Spleen (tissue), 11 donors: ENCODE measurements around the gene TMEM131. TPM values are rescaled to one million over a fixed set of nuclear protein-coding genes. Genes with fewer than 3 reads are reported as not detected.

ENCODE experiments used
- DNase-seq: peaks from one replicate; pipeline ENCODE4 v3.0.0-alpha.2; 2020
- H3K27ac ChIP-seq, 8 donors: fragments of 200-600 bp; sonication (generic) in 7 of 8; 1 replicate in 4 of 8; 2 replicates in 4 of 8; pipeline versions ENCODE4 v1.5.0 to v1.8.0; 2016 to 2021; ENCODE audit warnings: inconsistent platforms in 4 of 8, mild to moderate bottlenecking in 4 of 8, moderate library complexity in 1 of 8
- H3K27me3 ChIP-seq, 7 donors: fragments of 200-600 bp; sonication (generic) in 6 of 7; replicated peaks in 1 of 7; 1 replicate in 4 of 7; 2 replicates in 3 of 7; pipeline versions ENCODE4 v1.5.0 to v1.8.0; 2016 to 2021; ENCODE audit warnings: inconsistent platforms in 3 of 7, mild to moderate bottlenecking in 1 of 7
- H3K36me3 ChIP-seq, 6 donors: fragments of 200-600 bp; sonication (generic) in 5 of 6; 1 replicate in 4 of 6; 2 replicates in 2 of 6; pipeline versions ENCODE4 v1.5.0 to v1.8.0; 2016 to 2021; ENCODE audit warnings: inconsistent platforms in 2 of 6
- H3K4me1 ChIP-seq, 6 donors: fragments of 200-600 bp; sonication (generic) in 5 of 6; 1 replicate in 3 of 6; 2 replicates in 3 of 6; pipeline versions ENCODE4 v1.5.0 to v1.8.0; 2016 to 2021; ENCODE audit warnings: inconsistent platforms in 3 of 6
- H3K4me3 ChIP-seq, 8 donors: fragments of 200-600 bp; sonication (generic) in 7 of 8; 1 replicate in 4 of 8; 2 replicates in 4 of 8; pipeline versions ENCODE4 v1.5.0 to v1.8.0; 2016 to 2021; ENCODE audit warnings: inconsistent platforms in 4 of 8, mild to moderate bottlenecking in 4 of 8, moderate library complexity in 2 of 8
- H3K9me3 ChIP-seq, 8 donors: fragments of 200-600 bp; sonication (generic) in 7 of 8; 1 replicate in 4 of 8; 2 replicates in 4 of 8; pipeline versions ENCODE4 v1.5.0 to v1.8.0; 2016 to 2021; ENCODE audit warnings: inconsistent platforms in 4 of 8
- POLR2A ChIP-seq, 3 donors: fragments of 450-650 bp; IDR thresholded peaks; one replicate each; pipeline ENCODE4 v1.5.1; 2017; ENCODE audit warnings: antibody characterized with exemption in 3 of 3, mild to moderate bottlenecking in 1 of 3
- POLR2AphosphoS5 ChIP-seq, 3 donors: sonication (generic); formaldehyde crosslinking; IDR thresholded peaks; one replicate each; pipeline ENCODE4 v1.5.1; 2017; ENCODE audit warnings: antibody characterized with exemption in 3 of 3
- WGBS, 5 donors: extraction: QIAGEN DNeasy Blood & Tissue Kit in 3 of 5; methylation state at CpG; one replicate each; pipeline versions ENCODE4 v1.1.5 to v1.1.7; 2013 to 2018; 5-methylcytosine and 5-hydroxymethylcytosine counted together
- intact Hi-C: fragments of 100-400 bp; cut with DNase I; formaldehyde crosslinking; loops from one replicate; pipeline ENCODE4 v1.15.0; 2023; ENCODE audit warnings: low total_unique reads
- polyA plus RNA-seq, 3 donors: library from polyadenylated mRNA; stranded (reverse); fragments of 200-250 nt; gene quantifications; one replicate each; pipeline ENCODE4 v1.2.1, GENCODE V29; 2013
- total RNA-seq, 7 donors: library from RNA; depleted of rRNA in 3 of 7; stranded (reverse); fragments of >200 nt in 3 of 7; fragmentation: NEBNext Ultra II Directional in 4 of 7; extraction: Animal tissue kit (Norgen Biotek cat#: 25700) in 4 of 7; gene quantifications; one replicate each; pipeline versions ENCODE4 v1.1.0 to v1.2.1, GENCODE V29; 2016 to 2021
- TF ChIP-seq, protein P1 (sequence below), 11 experiments: fragments of 200-600 bp in 7 of 11; fragments of 450-650 bp in 4 of 11; sonication (generic) in 4 of 11; IDR thresholded peaks in 8 of 11; conservative IDR thresholded peaks in 3 of 11; 1 replicate in 7 of 11; 2 replicates in 4 of 11; pipeline versions ENCODE4 v1.4.0 to v1.8.0; 2016 to 2021; ENCODE audit warnings: antibody characterized with exemption in 11 of 11, inconsistent platforms in 4 of 11, mild to moderate bottlenecking in 1 of 11
- donor health status: healthy with polysubstance abuse.
- donor health status: DM: no; HTN: no; CAD: no; lungs with moderate emphysema.
- donor health status: DM: no; HTN: no; CAD: no.
- donor health status: Bipolar disorder and iron deficiency.
- donor health status: healthy.
- donor health status: DM: no; HTN: no; CAD: no.
- donor health status: DM: yes; HTN: yes; CAD: no.

TMEM131 gene
- total and polyA plus RNA-seq, 10 donors, result 9.2 to 74.0 (median 61.6) TPM

- H3K36me3 ChIP-seq, result peaks cover 4 to 100% (median 62%) of the 10 kb centered on the region in 6 donors
- no peaks in the 10 kb centered on the region for H3K9me3 ChIP-seq
- H3K4me3 ChIP-seq, result no peak overlapping the region
- H3K4me1 ChIP-seq, result peaks cover 0 to 7% (median 0%) of the 10 kb centered on the region in 6 donors
- H3K27me3 ChIP-seq, result no peaks in the 10 kb centered on the region
- TF ChIP-seq POLR2AphosphoS5 (IDR thresholded peaks at IDR 0.05) (no peak), POLR2A (IDR thresholded peaks at IDR 0.05) (no peak)
- TF ChIP-seq, protein P1, sequence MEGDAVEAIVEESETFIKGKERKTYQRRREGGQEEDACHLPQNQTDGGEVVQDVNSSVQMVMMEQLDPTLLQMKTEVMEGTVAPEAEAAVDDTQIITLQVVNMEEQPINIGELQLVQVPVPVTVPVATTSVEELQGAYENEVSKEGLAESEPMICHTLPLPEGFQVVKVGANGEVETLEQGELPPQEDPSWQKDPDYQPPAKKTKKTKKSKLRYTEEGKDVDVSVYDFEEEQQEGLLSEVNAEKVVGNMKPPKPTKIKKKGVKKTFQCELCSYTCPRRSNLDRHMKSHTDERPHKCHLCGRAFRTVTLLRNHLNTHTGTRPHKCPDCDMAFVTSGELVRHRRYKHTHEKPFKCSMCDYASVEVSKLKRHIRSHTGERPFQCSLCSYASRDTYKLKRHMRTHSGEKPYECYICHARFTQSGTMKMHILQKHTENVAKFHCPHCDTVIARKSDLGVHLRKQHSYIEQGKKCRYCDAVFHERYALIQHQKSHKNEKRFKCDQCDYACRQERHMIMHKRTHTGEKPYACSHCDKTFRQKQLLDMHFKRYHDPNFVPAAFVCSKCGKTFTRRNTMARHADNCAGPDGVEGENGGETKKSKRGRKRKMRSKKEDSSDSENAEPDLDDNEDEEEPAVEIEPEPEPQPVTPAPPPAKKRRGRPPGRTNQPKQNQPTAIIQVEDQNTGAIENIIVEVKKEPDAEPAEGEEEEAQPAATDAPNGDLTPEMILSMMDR (IDR thresholded peaks at IDR 0.05 in 8 of 11, conservative IDR thresholded peaks at IDR 0.05 in 3 of 11), result no peak
- WGBS, 5 donors, result 93 to 95% (median 94%) methylated on average over 3 of the region's 3 CpGs
- intact Hi-C loops, result no loop called here
- H3K27ac ChIP-seq, result no peak overlapping the region
- DNase-seq, result no peak
These were observed 226.4 kb downstream of the TMEM131 start for GRCh38 chr2:97769308-97769707.

GRCh38 chr2:97766567-97766966, 229.2 kb downstream of the TMEM131 start:
- DNase-seq, result no peak
- WGBS, 5 donors, result 56 to 76% (median 60%) methylated on average over 5 of the region's 5 CpGs
- TF ChIP-seq POLR2A (IDR thresholded peaks at IDR 0.05) (no peak), POLR2AphosphoS5 (IDR thresholded peaks at IDR 0.05) (no peak)
- TF ChIP-seq, protein P1 (IDR thresholded peaks at IDR 0.05 in 8 of 11, conservative IDR thresholded peaks at IDR 0.05 in 3 of 11), result no peak
- no peak overlapping the region for H3K27ac ChIP-seq
- intact Hi-C loops, result no loop called here
- H3K4me1 ChIP-seq, result peaks cover 0 to 12% (median 2%) of the 10 kb centered on the region in 6 donors
- no peak overlapping the region for H3K4me3 ChIP-seq
- H3K27me3 ChIP-seq, result no peaks in the 10 kb centered on the region
- peaks cover 4 to 100% (median 60%) of the 10 kb centered on the region in 6 donors for H3K36me3 ChIP-seq
- no peaks in the 10 kb centered on the region for H3K9me3 ChIP-seq

- TF ChIP-seq POLR2AphosphoS5 (IDR thresholded peaks at IDR 0.05) (no peak), POLR2A (IDR thresholded peaks at IDR 0.05) (no peak)
- TF ChIP-seq, protein P1 (IDR thresholded peaks at IDR 0.05 in 8 of 11, conservative IDR thresholded peaks at IDR 0.05 in 3 of 11), result no peak
These were observed 229.8 kb downstream of the TMEM131 start for GRCh38 chr2:97765933-97766332.

GRCh38 chr2:97764559-97765263, 231.0 kb downstream of the TMEM131 start:
- intact Hi-C loops, result no loop called here
- H3K27ac ChIP-seq, result no peak overlapping the region
- H3K4me1 ChIP-seq, result peaks cover 0 to 31% (median 5%) of the 10 kb centered on the region in 6 donors
- no peaks in the 10 kb centered on the region for H3K9me3 ChIP-seq
- 89 to 98% (median 92%) methylated on average over 11 of the region's 11 CpGs for WGBS, 5 donors
- H3K36me3 ChIP-seq, result peaks cover 4 to 100% (median 71%) of the 10 kb centered on the region in 6 donors
- no peak overlapping the region for H3K4me3 ChIP-seq
- TF ChIP-seq POLR2AphosphoS5 (IDR thresholded peaks at IDR 0.05), result peak in 1 of 3 donors; percentile 32
- TF ChIP-seq, protein P1 (IDR thresholded peaks at IDR 0.05 in 8 of 11, conservative IDR thresholded peaks at IDR 0.05 in 3 of 11), result no peak
- no peak for DNase-seq
- no peaks in the 10 kb centered on the region for H3K27me3 ChIP-seq

More at GRCh38 chr2:97765933-97766332, 229.8 kb downstream of the TMEM131 start:
- no peak for DNase-seq
- Histone ChIP-seq H3K9me3 (no peaks in the 10 kb centered on the region), H3K4me3 (no peak overlapping the region), H3K36me3 (peaks cover 4 to 100% (median 62%) of the 10 kb centered on the region in 6 donors), H3K27me3 (no peaks in the 10 kb centered on the region), H3K4me1 (peaks cover 0 to 19% (median 5%) of the 10 kb centered on the region in 6 donors), H3K27ac (no peak overlapping the region)
- 83 to 99% (median 97%) methylated on average over 4 of the region's 4 CpGs for WGBS, 5 donors
- intact Hi-C loops, result no loop called here
